Left lung (tissue), 10 donors: Measurements from ENCODE around the gene PEX3. TPM values are rescaled to one million over a fixed set of nuclear protein-coding genes. Genes with fewer than 3 reads are reported as not detected.
A peak's percentile ranks its signal among the peaks of the same experiment; 100 is the strongest.

Experiments used
- ATAC-seq: fragments of 200-7000 bp; cut with Tn5 transposase; one replicate; pipeline ENCODE4 v1.9.1; 2020; ENCODE audit warnings: moderate library complexity
- DNase-seq, 4 donors: peaks; one replicate each; pipeline ENCODE4 v3.0.0-alpha.2; 2013 to 2020
- H3K27ac ChIP-seq, 2 donors: fragments of 200-600 bp; sonication (generic) in 1 of 2; one replicate each; pipeline versions ENCODE4 v1.5.0 to v1.8.0; 2020 to 2021
- H3K27me3 ChIP-seq, 2 donors: fragments of 200-600 bp; sonication (generic) in 1 of 2; one replicate each; pipeline versions ENCODE4 v1.5.0 to v1.8.0; 2020 to 2021
- H3K36me3 ChIP-seq, 2 donors: fragments of 200-600 bp; sonication (generic) in 1 of 2; one replicate each; pipeline versions ENCODE4 v1.5.0 to v1.8.0; 2020 to 2021
- H3K4me1 ChIP-seq, 2 donors: fragments of 200-600 bp; one replicate each; pipeline ENCODE4 v1.8.0; 2021
- H3K4me3 ChIP-seq, 2 donors: fragments of 200-600 bp; sonication (generic) in 1 of 2; one replicate each; pipeline versions ENCODE4 v1.5.0 to v1.8.0; 2020 to 2021; ENCODE audit warnings: mild to moderate bottlenecking in 1 of 2
- H3K9me3 ChIP-seq, 2 donors: fragments of 200-600 bp; sonication (generic) in 1 of 2; one replicate each; pipeline versions ENCODE4 v1.5.0 to v1.8.0; 2020 to 2021
- intact Hi-C, 2 donors: fragments of 100-400 bp; cut with DNase I; formaldehyde crosslinking; loops; one replicate each; pipeline versions ENCODE4 v1.11.2 to v1.14.2; 2022
- polyA plus RNA-seq, 6 donors: library from polyadenylated mRNA; unstranded; fragments of 120-200 nt; gene quantifications; one replicate each; pipeline ENCODE4 v1.2.1, GENCODE V29; 2013; ENCODE audit not compliant: insufficient read length in 6 of 6
- total RNA-seq, 2 donors: library from RNA; stranded (reverse); fragmentation: NEBNext Ultra II Directional; extraction: Animal tissue kit (Norgen Biotek cat#: 25700); gene quantifications; one replicate each; pipeline ENCODE4 v1.2.1, GENCODE V29; 2021
- TF ChIP-seq, protein P1 (sequence below), 2 donors: fragments of 200-600 bp; sonication (generic) in 1 of 2; IDR thresholded peaks; one replicate each; pipeline versions ENCODE4 v1.5.0 to v1.8.0; 2021; ENCODE audit warnings: antibody characterized with exemption in 2 of 2
- donor health status: DM: no; HTN: yes; CAD: no.
- donor health status: DM: no; HTN: no; CAD: no.

PEX3 gene
- total and polyA plus RNA-seq, 8 donors: 13.4 to 32.8 (median 29.4) TPM

DNA sequence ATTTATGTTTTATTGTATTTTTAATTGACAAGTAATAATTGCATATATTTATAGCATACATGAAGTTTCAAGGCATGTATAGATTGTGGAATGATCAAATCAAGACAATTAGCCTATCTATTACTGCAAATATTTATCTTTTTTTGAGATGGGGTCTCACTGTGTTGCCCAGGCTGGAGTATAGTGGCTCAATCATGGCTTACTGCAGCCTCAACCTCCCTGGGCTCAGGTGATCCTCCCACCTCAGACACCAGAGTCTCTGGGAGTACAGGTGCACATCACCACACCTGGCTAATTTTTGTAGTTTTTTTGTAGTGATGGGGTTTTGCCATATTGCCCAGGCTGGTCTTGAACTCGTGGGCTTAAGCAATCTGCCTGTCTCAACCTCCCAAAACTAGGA lies 77.1 kb downstream of the PEX3 start:
- H3K4me1 ChIP-seq: peaks cover 0 to 6% of the 10 kb centered on the region in 2 donors
- no peak for ATAC-seq
- H3K27me3 ChIP-seq: no peaks in the 10 kb centered on the region
- no peaks in the 10 kb centered on the region for H3K9me3 ChIP-seq
- H3K4me3 ChIP-seq: no peak overlapping the region
- intact Hi-C loops: no loop called here
- no peaks in the 10 kb centered on the region for H3K36me3 ChIP-seq
- TF ChIP-seq, protein P1, sequence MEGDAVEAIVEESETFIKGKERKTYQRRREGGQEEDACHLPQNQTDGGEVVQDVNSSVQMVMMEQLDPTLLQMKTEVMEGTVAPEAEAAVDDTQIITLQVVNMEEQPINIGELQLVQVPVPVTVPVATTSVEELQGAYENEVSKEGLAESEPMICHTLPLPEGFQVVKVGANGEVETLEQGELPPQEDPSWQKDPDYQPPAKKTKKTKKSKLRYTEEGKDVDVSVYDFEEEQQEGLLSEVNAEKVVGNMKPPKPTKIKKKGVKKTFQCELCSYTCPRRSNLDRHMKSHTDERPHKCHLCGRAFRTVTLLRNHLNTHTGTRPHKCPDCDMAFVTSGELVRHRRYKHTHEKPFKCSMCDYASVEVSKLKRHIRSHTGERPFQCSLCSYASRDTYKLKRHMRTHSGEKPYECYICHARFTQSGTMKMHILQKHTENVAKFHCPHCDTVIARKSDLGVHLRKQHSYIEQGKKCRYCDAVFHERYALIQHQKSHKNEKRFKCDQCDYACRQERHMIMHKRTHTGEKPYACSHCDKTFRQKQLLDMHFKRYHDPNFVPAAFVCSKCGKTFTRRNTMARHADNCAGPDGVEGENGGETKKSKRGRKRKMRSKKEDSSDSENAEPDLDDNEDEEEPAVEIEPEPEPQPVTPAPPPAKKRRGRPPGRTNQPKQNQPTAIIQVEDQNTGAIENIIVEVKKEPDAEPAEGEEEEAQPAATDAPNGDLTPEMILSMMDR (IDR thresholded peaks at IDR 0.05): no peak
- DNase-seq: no peak
- H3K27ac ChIP-seq: no peak overlapping the region

- H3K9me3 ChIP-seq: no peaks in the 10 kb centered on the region
- ATAC-seq (no peak), DNase-seq (no peak)
- H3K4me1 ChIP-seq: peaks cover 0 to 6% of the 10 kb centered on the region in 2 donors
- H3K36me3 ChIP-seq: no peaks in the 10 kb centered on the region
- H3K27ac ChIP-seq: no peak overlapping the region
- TF ChIP-seq, protein P1 (IDR thresholded peaks at IDR 0.05): no peak
- intact Hi-C loops: no loop called here
- H3K27me3 ChIP-seq: no peaks in the 10 kb centered on the region
- H3K4me3 ChIP-seq: no peak overlapping the region
Observed at GRCh38 chr6:143528164-143528811, 77.7 kb downstream of the PEX3 start.

- DNase-seq (no peak), ATAC-seq (no peak)
- H3K36me3 ChIP-seq: no peaks in the 10 kb centered on the region
- TF ChIP-seq, protein P1 (IDR thresholded peaks at IDR 0.05): no peak
- H3K4me3 ChIP-seq: no peak overlapping the region
- intact Hi-C loops: no loop called here
- H3K4me1 ChIP-seq: peaks cover 0 to 6% of the 10 kb centered on the region in 2 donors
- H3K27ac ChIP-seq: no peak overlapping the region
- no peaks in the 10 kb centered on the region for H3K27me3 ChIP-seq
- H3K9me3 ChIP-seq: no peaks in the 10 kb centered on the region
Observed at GRCh38 chr6:143529095-143529494, 78.5 kb downstream of the PEX3 start.

- ATAC-seq: no peak
- peaks cover 0 to 10% of the 10 kb centered on the region in 2 donors for H3K4me1 ChIP-seq
- no peaks in the 10 kb centered on the region for H3K9me3 ChIP-seq
- H3K36me3 ChIP-seq: no peaks in the 10 kb centered on the region
- no peak overlapping the region for H3K27ac ChIP-seq
- H3K27me3 ChIP-seq: no peaks in the 10 kb centered on the region
- TF ChIP-seq, protein P1 (IDR thresholded peaks at IDR 0.05): no peak
- no peak overlapping the region for H3K4me3 ChIP-seq
- intact Hi-C loops: no loop called here
- no peak for DNase-seq
Observed at GRCh38 chr6:143531720-143532499, 81.3 kb downstream of the PEX3 start.

DNA sequence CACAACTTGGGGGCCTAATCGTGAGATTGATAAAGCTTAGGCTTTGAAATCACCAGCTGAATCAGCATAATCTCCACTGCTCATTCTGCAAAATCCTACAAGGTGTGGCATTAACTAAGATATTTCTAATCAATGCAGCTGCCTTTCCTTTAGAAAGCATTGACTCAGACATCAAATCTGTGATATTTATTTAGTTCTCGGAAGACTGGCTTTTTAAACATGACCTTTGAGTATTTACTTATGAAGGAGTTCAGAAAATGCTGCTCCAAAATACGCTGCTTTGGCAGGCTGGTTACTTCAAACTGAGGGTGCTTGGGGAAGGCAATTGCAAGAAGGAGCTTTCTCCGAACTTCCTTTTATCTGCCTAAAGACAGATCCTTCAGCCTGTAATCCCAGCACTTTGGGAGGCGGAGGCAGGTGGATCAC lies 84.6 kb downstream of the PEX3 start:
- no peak for DNase-seq
- TF ChIP-seq, protein P1 (IDR thresholded peaks at IDR 0.05): no peak
- peak; percentile 7 for ATAC-seq

More for the DNA sequence above, 84.6 kb downstream of the PEX3 start:
- Histone ChIP-seq H3K4me3 (no peak overlapping the region), H3K27me3 (no peaks in the 10 kb centered on the region), H3K27ac (no peak overlapping the region), H3K36me3 (no peaks in the 10 kb centered on the region), H3K4me1 (peaks cover 0 to 14% of the 10 kb centered on the region in 2 donors), H3K9me3 (no peaks in the 10 kb centered on the region)
- intact Hi-C loops: no loop called here
